ENCODE measurements around the gene RPS18. TPM values are rescaled to one million over a fixed set of nuclear protein-coding genes. Genes with fewer than 3 reads are reported as not detected.

Gene RPS18
- total RNA-seq, 1 donor from 2014 or later: 1,687 TPM

- peaks cover 48% of the 10 kb centered on the region for H3K4me1 ChIP-seq
- TF ChIP-seq CTCF (IDR thresholded peaks at IDR 0.05): no peak
- H3K9me3 ChIP-seq: no peaks in the 10 kb centered on the region
- peak overlapping the region; percentile 93 for H3K27ac ChIP-seq
- H3K36me3 ChIP-seq: peaks cover 51% of the 10 kb centered on the region
- ATAC-seq (no peak), DNase-seq (no peak)
- intact Hi-C loops (cut with DNase I): no loop called here
- H3K27me3 ChIP-seq: no peaks in the 10 kb centered on the region
- H3K4me3 ChIP-seq: peak overlapping the region; percentile 80
Observed at GRCh38 chr6:33277663-33278391, 6.0 kb downstream of the RPS18 start.

DNA sequence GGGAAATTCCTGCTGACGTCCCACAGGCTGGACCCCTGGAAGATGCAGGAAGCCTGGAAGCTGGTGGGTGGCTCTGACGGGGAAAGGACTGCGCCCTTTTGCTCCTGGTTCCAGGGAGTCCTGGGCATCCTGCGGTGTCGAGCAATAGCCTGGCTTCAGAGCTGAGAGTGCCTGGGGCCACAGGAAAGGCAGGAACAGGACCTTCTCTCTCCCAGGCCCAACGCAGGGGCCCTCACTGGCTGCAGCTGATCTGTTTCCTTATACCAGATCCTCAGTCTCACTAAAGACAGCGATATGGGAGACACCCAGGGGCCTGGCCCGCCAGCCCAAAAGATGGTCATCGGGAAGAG, 6.5 kb downstream of the RPS18 start:
- intact Hi-C loops (cut with DNase I): no loop called here
- DNase-seq (no peak), ATAC-seq (no peak)
- peaks cover 52% of the 10 kb centered on the region for H3K36me3 ChIP-seq
- no peak for TF ChIP-seq CTCF (IDR thresholded peaks at IDR 0.05)
- no peaks in the 10 kb centered on the region for H3K27me3 ChIP-seq
- H3K9me3 ChIP-seq: no peaks in the 10 kb centered on the region
- peak overlapping the region; percentile 93 for H3K27ac ChIP-seq
- peak overlapping the region; percentile 80 for H3K4me3 ChIP-seq
- peaks cover 43% of the 10 kb centered on the region for H3K4me1 ChIP-seq

DNA sequence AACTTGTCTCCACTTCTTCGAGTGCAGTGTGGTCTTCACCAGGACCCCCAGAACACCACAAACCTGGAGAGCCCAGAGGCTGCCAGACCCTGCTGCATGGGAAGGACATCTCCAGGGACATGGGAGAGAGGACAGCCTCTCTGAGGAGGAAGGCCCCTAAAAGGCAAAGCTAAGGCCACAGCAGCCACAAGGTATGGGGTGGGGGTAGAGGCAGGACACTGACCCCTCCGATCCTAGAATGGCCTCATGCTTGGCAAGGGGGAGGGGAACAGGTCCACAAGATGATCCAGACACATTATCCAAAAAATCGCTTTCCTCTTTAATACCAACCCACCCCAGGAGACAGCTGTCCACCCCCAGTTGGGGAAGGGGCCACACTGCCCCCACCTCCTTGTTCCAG, 6.9 kb downstream of the RPS18 start:
- no peaks in the 10 kb centered on the region for H3K27me3 ChIP-seq
- H3K4me1 ChIP-seq: peaks cover 38% of the 10 kb centered on the region
- no peak overlapping the region for H3K27ac ChIP-seq
- peaks cover 52% of the 10 kb centered on the region for H3K36me3 ChIP-seq
- no peaks in the 10 kb centered on the region for H3K9me3 ChIP-seq
- ATAC-seq (no peak), DNase-seq (no peak)
- intact Hi-C loops (cut with DNase I): no loop called here
- TF ChIP-seq CTCF (IDR thresholded peaks at IDR 0.05): no peak
- H3K4me3 ChIP-seq: no peak overlapping the region

DNA sequence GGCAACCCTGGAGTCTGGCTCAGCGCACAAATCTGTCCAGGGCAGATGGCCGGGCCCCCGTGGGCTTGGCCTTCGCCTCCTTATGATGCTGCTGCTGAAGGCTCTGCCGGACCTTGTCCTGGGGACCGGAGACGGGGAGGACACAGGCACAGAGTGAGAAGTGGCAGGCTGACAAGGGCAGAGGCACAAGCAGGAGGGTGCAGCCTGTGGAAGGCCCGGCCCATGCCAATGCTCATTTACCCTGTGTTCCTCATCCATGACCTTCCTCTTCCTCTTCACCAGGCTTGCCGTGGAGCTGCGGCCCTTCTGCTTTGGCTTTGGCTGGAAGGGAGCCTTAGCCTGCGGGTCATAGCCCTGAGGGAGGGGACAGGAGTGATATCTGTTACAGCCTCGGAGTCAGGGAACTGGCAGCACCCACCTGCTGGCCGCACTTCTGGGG, 7.4 kb downstream of the RPS18 start:
- H3K4me3 ChIP-seq: no peak overlapping the region
- intact Hi-C loops (cut with DNase I): no loop called here
- no peaks in the 10 kb centered on the region for H3K9me3 ChIP-seq
- TF ChIP-seq CTCF (IDR thresholded peaks at IDR 0.05): no peak
- H3K27ac ChIP-seq: no peak overlapping the region
- ATAC-seq: no peak
- H3K27me3 ChIP-seq: no peaks in the 10 kb centered on the region
- no peak for DNase-seq
- H3K36me3 ChIP-seq: peaks cover 51% of the 10 kb centered on the region
- H3K4me1 ChIP-seq: peaks cover 34% of the 10 kb centered on the region

DNA sequence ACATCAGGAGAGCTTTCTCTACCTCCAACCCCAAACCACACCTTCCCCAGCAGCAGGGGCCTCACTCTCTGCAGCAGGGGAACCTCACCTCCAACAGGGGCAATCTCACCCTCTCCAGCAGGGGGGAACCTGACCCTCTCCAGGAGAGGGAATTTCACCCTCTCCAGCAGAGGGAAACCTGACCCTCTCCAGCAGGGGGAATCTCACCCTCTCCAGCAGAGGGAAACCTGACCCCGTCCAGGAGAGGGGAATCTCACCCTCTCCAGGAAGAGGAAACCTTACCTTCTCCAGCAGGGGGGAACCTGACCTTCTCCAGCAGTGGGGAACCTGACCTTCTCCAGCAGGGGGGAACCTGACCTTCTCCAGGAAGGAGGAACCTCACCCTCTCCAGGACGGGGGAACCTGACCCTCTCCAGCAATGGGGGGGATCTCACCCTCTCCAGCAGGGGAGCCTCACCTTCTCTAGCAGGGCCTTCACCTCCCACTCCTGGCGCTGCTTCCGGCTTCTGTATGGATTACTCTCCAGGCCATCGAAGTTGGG, 8.2 kb downstream of the RPS18 start:
- ATAC-seq: no peak
- TF ChIP-seq CTCF (IDR thresholded peaks at IDR 0.05): peak; percentile 35
- intact Hi-C loops (cut with DNase I): no loop called here
- Histone ChIP-seq H3K36me3 (peaks cover 44% of the 10 kb centered on the region), H3K27me3 (no peaks in the 10 kb centered on the region), H3K9me3 (no peaks in the 10 kb centered on the region), H3K4me3 (no peak overlapping the region), H3K4me1 (peaks cover 26% of the 10 kb centered on the region), H3K27ac (no peak overlapping the region)
- no peak for DNase-seq

All from upper lobe of right lung (tissue), 1 donor.